GM21717 (cell line): ENCODE measurements around the gene PCLO.
A peak's percentile ranks its signal among the peaks of the same experiment; 100 is the strongest.

ENCODE experiments used
- ATAC-seq: cut with Tn5 transposase; IDR thresholded peaks from one replicate; pipeline ENCODE4 v1.9.1; 2021; ENCODE audit warnings: mild to moderate bottlenecking, moderate library complexity; ENCODE audit not compliant: unreplicated experiment

The PCLO gene

DNA sequence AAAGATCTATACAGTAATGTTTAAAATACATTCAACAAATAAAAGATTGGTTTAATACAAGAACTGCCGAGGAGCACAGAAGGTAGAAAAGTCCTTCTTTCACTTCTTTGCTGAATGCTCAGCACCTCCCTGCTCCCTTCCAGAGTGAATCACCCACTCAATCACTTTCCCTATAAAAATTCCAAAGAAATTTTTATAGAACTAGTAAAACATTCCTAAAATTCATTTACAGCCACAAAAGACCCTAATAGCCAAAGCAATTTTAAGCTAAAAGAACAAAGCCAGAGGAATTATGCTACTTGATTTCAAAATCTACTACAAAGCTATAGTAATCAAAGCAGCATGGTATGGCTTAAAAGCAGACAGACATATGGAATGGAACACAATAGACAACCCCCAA lies 320.9 kb downstream of the PCLO start:
- no peak for ATAC-seq

DNA sequence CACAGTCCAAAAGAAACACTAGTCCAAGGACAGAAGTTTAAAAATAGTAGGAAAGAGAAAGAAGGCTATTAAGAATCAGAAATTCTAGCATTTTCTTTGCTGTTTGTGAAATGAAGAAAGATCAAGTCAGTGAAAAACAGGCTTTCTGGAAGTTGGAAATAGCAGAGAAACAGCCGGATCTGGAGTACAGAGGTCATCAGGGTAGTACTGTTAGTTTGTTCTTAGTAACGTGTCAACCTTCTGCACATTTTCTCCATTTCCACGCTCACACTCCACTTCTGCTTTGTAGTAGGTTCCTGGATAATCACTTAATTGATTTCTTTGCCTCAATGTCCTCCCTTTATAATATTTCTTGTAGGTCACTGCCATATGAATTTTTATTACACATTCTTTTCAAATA lies 322.6 kb downstream of the PCLO start:
- ATAC-seq: no peak

GRCh38 chr7:82839555-82839954 lies 323.1 kb downstream of the PCLO start:
- no peak for ATAC-seq

DNA sequence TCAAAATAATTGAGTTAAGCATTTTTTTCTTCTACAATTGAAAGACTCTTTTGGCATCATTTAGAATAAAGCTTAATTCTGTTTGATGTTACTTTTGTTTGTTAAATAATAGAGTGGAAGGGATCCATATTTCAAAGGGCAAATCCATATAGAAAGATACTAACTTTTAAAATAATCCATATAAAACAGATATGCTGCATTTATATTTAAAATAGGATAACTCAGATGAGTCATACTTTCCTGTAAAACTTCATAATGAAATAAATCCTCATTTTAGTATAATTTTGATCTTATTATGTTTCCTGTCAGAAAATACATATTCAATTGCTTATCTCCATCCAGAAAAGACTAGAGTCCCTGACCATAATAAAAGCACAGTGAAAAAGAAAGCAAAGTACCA lies 323.6 kb downstream of the PCLO start:
- no peak for ATAC-seq

DNA sequence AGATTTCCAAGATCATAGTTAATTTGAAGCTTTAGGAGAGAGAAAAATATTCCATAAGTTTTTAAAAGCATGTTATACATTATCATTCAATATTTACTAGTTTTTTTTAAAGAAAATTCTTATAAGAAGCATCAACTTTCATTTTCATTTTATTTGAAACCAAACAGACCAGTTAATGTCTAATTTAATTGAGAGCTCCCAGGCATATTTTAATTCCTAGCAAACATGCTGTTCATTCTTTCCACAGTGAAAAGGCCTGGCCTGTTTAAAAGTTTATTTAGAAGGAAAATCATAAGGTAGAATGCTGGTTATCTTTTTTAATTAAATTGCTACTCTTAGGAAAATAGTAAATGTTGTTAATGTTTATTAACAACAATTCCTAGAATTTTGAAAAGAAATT lies 324.4 kb downstream of the PCLO start:
- ATAC-seq: no peak

DNA sequence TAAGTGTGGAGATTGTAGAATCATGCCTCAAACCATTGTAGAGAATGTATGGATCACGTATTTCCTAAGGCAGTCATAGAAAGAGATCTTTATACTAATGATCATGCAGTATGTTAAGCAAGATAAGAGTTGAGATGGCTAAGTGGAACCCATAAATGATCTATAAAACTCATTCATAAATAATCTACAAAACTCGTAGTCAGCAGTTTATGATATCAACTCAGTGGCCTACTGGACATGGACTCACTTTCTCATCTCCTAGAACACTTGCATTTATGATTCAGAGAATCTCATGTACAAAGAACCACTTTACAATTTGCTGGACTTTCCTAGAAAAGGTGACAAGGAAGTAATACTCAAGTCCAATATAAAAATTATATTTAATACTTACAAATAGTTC lies 339.6 kb downstream of the PCLO start:
- no peak for ATAC-seq

DNA sequence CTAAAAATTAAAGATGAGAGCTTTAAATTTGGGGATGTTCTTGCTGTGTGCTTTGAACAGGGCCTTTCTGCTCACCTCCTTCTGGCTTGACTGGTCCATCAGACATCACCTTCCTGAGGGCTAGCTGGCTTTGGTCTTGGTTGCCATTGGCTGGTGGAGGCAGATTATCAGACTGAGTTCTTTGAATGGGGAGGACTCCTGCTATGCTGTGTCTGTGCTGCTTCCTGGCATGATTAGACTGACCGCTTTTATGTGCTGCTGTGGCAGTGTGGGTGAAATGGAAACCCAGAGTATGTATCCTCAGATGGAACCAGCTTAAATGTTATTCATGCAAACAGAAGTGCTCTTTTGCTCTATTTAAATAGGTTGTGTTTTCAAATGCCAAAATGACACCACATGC lies 341.6 kb downstream of the PCLO start:
- ATAC-seq: no peak

DNA sequence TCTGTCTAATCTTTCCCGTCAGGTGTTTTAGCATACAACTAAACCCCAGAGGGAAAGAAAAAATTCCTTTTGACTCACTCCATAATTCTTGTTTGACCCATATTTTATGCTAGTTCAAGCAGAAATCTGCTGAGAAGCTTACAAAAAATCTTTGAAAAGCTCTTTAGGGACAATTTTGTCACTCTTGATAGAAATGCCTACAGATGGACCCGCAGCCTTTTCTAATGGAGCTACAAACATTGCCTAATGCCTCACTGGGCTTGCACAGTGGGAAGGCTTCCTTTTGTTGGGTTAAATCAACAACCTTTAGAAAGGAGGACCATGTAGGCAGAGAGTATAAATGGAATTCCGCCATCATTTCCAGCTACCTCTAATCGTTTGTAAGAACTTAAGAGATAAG lies 344.5 kb downstream of the PCLO start:
- no peak for ATAC-seq

GRCh38 chr7:82816272-82816671 lies 346.4 kb downstream of the PCLO start:
- ATAC-seq: no peak

DNA sequence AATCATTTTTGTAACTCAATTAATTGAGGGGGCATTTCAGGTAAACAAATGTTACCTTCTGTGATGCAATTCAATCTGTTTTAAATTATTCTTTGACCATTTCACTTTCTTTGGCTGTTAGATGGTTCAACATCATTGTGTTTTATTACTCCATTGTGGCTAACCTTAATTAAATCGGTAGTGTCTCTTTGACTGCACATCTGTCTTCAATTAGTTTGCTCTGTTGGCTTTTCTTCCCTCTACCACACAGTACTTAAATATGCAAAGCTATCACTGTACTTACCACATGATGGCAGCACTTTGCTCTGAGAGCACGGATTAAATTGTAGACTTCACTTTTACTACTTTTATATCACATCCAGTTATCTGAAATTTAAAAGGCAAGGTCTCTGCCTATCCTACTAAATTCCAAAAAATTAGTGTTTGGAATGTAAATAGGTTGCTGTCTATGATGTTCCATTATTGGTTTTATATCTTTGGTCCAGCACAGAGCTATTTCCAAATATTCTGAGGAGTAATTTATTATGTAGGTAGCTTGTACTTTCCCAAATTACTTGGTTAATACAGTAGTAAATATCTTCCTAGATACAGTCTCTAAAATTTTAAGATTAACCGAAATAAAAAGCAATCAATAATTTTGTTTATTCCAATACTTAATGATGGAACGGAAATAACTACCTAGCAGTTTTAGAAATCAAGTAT lies 352.0 kb downstream of the PCLO start:
- ATAC-seq: peak; percentile 94

- ATAC-seq: no peak
Observed at GRCh38 chr7:82808633-82809032, 354.1 kb downstream of the PCLO start.

- no peak for ATAC-seq
Observed at GRCh38 chr7:82805527-82805960, 357.1 kb downstream of the PCLO start.

GRCh38 chr7:82803411-82803810 lies 359.3 kb downstream of the PCLO start:
- no peak for ATAC-seq

DNA sequence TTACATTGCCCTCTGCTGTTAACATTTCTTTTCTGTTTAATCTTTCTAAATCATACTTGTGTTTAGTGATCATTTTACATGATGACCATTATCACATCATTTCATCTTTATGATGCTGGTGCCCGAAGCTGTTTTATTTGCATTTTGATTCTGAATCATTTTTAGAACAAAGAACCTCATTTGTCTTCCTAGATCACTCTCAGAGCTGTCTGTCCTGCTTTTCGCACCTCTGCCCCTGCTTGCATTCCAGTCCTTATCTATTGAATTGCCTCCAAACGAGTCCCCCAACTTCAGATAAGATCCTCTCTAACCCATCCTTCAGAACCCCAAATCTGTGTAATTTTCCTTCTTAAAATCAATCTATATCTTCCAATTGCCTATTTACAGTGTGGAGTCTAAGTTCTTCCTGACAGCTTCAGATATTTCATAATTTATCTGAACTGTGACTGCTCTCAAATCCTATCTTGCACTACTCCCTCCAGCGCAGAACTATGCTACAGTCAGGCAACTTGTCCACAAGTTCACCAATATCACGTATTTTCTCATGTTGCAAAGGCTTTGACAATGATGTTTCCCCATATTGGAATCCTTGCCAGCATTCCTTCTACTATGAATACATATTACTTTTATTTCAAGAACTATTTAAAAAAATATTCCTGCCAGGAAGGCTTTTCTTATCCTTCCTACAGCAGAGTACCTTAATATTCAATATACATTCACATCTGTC lies 372.6 kb downstream of the PCLO start:
- no peak for ATAC-seq

GRCh38 chr7:82778021-82778420 lies 384.7 kb downstream of the PCLO start:
- no peak for ATAC-seq

- no peak for ATAC-seq
Observed at GRCh38 chr7:82762880-82763279, 399.8 kb downstream of the PCLO start.

- no peak for ATAC-seq
Observed at GRCh38 chr7:82760831-82761230, 401.9 kb downstream of the PCLO start.

DNA sequence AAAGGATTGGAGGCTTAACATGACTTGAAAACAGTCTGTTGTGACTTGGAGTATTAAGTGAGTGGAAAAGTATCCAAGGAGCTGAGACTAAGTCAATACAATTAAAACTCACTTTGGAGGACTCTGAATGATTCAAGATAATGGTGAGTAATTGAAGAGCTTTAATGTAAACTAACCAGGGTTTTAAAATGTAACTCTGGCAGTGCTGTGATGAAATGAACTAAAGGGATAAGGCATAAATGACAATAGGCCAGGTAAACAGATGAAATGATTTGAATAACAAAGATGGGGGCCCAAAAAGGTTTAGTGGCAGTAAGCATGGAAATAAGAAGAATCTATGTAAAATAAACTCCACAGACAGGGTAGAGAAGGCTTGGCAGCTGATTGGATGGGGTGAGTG lies 402.6 kb downstream of the PCLO start:
- no peak for ATAC-seq

DNA sequence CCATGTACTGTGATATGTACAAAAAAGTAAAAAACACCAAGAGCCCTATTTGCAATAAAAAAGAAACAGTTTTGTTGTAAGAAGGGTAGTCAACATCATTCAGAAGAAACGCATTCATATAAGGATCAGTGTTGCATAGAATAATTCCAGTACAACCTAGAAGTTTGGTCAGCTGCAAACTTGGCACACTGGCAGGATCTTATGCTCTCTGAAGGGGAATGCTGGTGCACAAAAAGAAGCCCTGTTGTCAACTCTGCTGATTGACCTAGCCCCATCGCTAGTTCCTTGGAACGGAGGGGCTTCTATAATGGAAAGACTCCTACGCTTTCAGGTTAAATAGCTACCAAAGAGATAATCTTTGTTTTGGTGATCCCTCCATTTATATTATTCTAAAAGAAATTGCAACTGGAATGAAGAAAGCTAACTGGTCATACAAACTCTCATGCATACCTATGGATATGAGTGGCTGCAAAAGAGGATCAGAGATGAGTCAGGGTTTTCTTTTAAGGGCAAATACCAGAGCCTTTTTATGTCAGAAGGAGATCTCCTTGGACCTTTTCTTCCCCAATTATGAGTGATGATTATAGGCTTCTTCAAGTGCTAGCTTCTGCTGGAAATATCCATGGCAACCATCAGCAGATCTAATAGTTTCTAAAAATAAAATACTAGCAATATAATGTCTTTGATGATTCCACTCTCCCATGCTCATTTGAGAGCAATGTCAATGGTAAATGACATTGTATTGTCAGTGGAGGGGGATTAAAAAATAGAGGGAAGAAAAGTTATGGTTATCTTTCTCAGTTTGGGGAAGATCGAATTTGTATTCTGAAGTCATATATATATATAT lies 406.8 kb downstream of the PCLO start:
- no peak for ATAC-seq

GRCh38 chr7:82750007-82750406 lies 412.7 kb downstream of the PCLO start:
- ATAC-seq: no peak

DNA sequence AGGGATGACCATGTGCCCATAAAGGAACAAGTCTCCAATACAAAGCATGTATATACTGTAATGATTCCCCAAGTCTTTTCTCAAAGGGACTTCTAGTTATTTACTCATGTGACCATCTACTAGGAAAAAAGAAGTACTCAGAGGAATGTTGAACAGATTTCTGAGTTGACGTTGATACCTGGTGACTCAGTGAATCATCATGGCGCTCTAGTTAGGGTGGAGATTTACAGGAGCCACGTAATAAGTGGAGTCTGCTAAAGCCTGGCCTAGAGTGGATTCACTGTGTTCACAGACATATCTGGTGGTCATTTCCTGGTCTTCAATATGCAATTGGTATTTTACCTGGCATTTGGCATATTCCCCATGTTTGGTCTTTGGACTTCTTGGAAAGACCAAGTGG lies 416.9 kb downstream of the PCLO start:
- no peak for ATAC-seq

DNA sequence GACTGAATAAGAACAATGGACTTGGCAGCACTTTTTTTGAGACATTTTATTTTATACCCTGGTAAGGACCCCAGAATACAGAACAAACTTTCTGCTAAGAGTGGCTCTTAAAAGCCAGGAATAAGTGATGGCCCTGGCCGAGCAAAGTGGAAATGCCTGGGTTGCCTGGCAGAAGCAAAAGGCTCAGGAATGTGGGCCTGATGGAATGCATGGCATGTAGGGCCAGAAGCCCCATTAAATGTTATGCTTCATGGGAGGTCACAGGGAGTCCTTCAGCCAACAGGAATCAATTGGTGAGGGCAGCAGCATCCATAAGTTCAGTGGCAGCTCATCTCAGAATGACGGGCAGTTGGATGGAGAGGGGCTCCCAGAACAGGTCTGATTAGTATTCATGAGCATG lies 417.6 kb downstream of the PCLO start:
- no peak for ATAC-seq
